Peyer's patch (tissue), 4 donors: ENCODE measurements around the gene LCN9.

Experiments
- CTCF ChIP-seq, 6 experiments: fragments of 450-650 bp in 4 of 6; fragments of 200-600 bp in 2 of 6; sonication (generic) in 1 of 6; IDR thresholded peaks; one replicate each; pipeline ENCODE4 v1.5.1; 2017 to 2019; ENCODE audit warnings: antibody characterized with exemption in 6 of 6, mild to moderate bottlenecking in 3 of 6, moderate library complexity in 1 of 6
- POLR2A ChIP-seq, 2 donors: fragments of 450-650 bp; IDR thresholded peaks; one replicate each; pipeline ENCODE4 v1.5.1; 2017; ENCODE audit warnings: antibody characterized with exemption in 2 of 2, mild to moderate bottlenecking in 2 of 2, moderate library complexity in 2 of 2

GRCh38 chr9:135644631-135645218 lies 18.4 kb upstream of the LCN9 start:
- TF ChIP-seq CTCF (IDR thresholded peaks at IDR 0.05) (no peak), POLR2A (IDR thresholded peaks at IDR 0.05) (no peak)
